ENCODE measurements around the gene THEM5.
"Not testable (repeated sequence)": the region's sequence is repeated elsewhere in the genome, so short reads cannot be mapped to it uniquely, and the experiment has no call there.

Gene THEM5

GRCh38 chr1:151882466-151882865 lies 29.0 kb upstream of the THEM5 start:
- H3K27ac ChIP-seq: no peak overlapping the region
- ChIA-PET CTCF (interaction anchor here (0.6 to 1.9 kb wide), 3 partner anchors 36 to 289 kb away, joined by 4 to 10 read pairs (median 4); no protein-coding TSS in a partner anchor), POLR2A (ENCODE audit: low non-redundant PET) (interaction anchor here (0.6 kb wide), 1 partner anchor 39 kb away, joined by 4 read pairs; no protein-coding TSS in a partner anchor)
- DNase-seq (ENCODE audit: low spot score): no peak
- no peak for TF ChIP-seq CTCF (conservative IDR thresholded peaks at IDR 0.05; ENCODE audit: low read depth)

GRCh38 chr1:151881479-151881878 lies 28.0 kb upstream of the THEM5 start:
- DNase-seq (ENCODE audit: low spot score): no peak
- no peak overlapping the region for H3K27ac ChIP-seq
- peak; percentile 32 for TF ChIP-seq CTCF (conservative IDR thresholded peaks at IDR 0.05; ENCODE audit: low read depth)
- ChIA-PET POLR2A (ENCODE audit: low non-redundant PET) (no interaction called here), CTCF (interaction anchor here (0.6 to 1.9 kb wide), 8 partner anchors 10 to 288 kb away, joined by 3 to 10 read pairs (median 4); no protein-coding TSS in a partner anchor)

DNA sequence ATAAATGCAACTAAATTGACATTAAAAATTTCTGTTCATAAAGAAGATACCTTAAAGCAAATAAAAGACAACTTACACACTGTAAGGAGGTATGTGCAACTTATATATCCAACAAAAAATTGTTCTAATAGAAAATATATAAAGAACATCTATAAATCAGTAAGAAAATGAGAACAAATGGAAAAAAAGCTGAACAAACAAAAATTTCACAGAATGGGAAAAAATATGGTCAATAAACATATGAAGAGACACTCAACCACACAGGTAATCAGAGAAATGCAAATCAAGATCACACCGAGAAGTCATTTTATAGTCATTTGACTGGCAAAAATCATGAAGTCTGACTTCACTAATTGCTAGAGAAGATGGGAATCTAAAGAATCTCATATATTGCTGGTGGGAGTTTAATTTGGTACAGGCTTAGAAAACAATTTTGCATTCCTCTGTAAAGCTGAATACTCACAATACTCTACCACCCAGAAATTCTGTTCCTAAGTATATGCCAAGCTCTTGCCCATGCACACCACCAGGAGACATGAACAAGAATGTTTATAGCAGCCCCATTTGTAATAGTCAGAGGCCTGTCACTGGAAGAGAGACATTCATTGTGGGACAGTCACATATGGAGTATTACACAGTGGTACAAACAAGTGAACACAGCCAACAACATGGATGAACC lies 22.0 kb upstream of the THEM5 start:
- DNase-seq (ENCODE audit: low spot score): no peak
- TF ChIP-seq CTCF (conservative IDR thresholded peaks at IDR 0.05; ENCODE audit: low read depth): no peak
- ChIA-PET CTCF (no interaction called here), POLR2A (ENCODE audit: low non-redundant PET) (no interaction called here)
- H3K27ac ChIP-seq: no peak overlapping the region

GRCh38 chr1:151872776-151873175 lies 19.3 kb upstream of the THEM5 start:
- POLR2A ChIA-PET (ENCODE audit: low non-redundant PET); CTCF ChIA-PET; DNase-seq (ENCODE audit: low spot score): not testable (repeated sequence)

DNA sequence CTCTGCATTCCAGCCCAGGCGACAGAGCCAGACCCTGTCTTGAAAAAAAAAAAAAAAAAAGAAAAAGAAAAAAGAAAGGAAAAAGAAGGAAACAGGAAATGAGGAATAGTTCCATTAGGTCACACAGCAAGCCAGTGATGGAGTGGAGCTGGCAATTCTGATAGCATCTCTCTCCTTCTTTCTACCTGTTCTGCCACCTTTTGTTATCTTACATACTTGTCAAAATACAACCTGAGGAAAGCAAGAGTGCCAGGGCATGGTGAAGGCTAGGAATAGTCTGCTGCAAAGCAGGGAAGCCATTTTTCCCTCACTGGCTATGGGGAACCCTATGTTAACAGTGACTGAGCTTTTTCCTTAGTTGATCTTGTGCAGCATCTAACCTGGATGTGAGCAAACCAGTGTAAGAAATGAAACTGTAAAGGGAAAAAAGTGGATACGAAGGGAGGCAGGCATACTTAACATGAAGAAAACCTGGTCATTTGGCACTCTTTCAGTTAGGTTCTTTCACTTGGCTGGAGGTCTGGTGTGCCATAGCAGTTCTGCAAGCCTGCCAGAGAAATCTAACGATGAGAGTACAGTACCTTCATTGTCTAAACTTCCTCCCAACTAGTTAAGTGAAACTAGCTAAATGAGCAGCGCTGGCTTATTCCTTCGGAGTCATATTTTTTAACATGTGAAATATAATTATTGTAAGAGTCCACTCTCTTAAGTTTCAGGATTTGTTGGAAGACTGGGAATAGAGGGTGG lies 17.9 kb upstream of the THEM5 start:
- no peak for DNase-seq (ENCODE audit: low spot score)
- no peak for TF ChIP-seq CTCF (conservative IDR thresholded peaks at IDR 0.05; ENCODE audit: low read depth)
- no peak overlapping the region for H3K27ac ChIP-seq
- POLR2A ChIA-PET (ENCODE audit: low non-redundant PET): interaction anchor here (0.7 kb wide), 1 partner anchor 38 kb away, joined by 4 read pairs; the partner anchor contains the start of gene THEM4
- CTCF ChIA-PET: interaction anchor here (1.2 kb wide), 1 partner anchor 10 kb away, joined by 3 read pairs; no protein-coding TSS in a partner anchor

More at GRCh38 chr1:151872776-151873175, 19.3 kb upstream of the THEM5 start:
- H3K27ac ChIP-seq: not testable (repeated sequence)

DNA sequence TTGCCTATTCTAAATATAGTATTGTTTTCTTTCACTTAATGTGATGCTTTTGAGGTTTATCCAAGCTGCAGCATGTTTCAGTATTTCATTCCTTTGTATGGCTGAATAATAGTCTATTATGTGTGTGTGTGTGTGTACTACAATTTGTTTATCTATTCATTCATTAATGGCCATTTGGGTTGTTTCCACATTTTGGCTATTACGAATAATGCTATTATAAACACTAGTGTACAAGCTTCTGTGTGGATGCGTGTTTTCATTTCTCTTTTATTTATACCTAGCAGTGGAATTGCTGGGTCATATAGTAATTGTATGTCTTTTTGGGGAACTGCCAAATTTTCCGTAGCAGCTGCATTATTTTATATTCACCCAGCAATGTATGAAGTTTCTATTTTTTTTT lies 15.0 kb upstream of the THEM5 start:
- ChIA-PET CTCF (interaction anchor here (0.6 kb wide), 1 partner anchor 341 kb away, joined by 3 read pairs; no protein-coding TSS in a partner anchor), POLR2A (ENCODE audit: low non-redundant PET) (no interaction called here)
- H3K27ac ChIP-seq: no peak overlapping the region
- DNase-seq (ENCODE audit: low spot score): no peak
- no peak for TF ChIP-seq CTCF (conservative IDR thresholded peaks at IDR 0.05; ENCODE audit: low read depth)
